Sigmoid colon (tissue), 7 donors: ENCODE results near the gene TNNI3K. TPM values are rescaled to one million over a fixed set of nuclear protein-coding genes. Genes with fewer than 3 reads are reported as not detected.

ENCODE experiments used
- DNase-seq: peaks from one replicate; pipeline ENCODE4 v3.0.0-alpha.2; 2019
- H3K27ac ChIP-seq, 4 donors: fragments of 200-600 bp; sonication (generic); one replicate each; pipeline ENCODE4 v1.5.1; 2016 to 2019; ENCODE audit warnings: mild to moderate bottlenecking in 1 of 4
- H3K27me3 ChIP-seq, 3 donors: fragments of 200-600 bp; sonication (generic); one replicate each; pipeline ENCODE4 v1.5.1; 2019; ENCODE audit warnings: mild to moderate bottlenecking in 1 of 3
- H3K36me3 ChIP-seq, 4 donors: fragments of 200-600 bp; sonication (generic); one replicate each; pipeline ENCODE4 v1.5.1; 2016 to 2019
- H3K4me1 ChIP-seq, 4 donors: fragments of 200-600 bp; sonication (generic); one replicate each; pipeline ENCODE4 v1.5.1; 2017 to 2019
- H3K4me3 ChIP-seq, 4 donors: fragments of 200-600 bp; sonication (generic); one replicate each; pipeline ENCODE4 v1.5.1; 2017 to 2019; ENCODE audit warnings: mild to moderate bottlenecking in 2 of 4, moderate library complexity in 1 of 4
- H3K9me3 ChIP-seq, 4 donors: fragments of 200-600 bp in 3 of 4; sonication (generic) in 3 of 4; one replicate each; pipeline versions ENCODE4 v1.5.1 to v1.6.1; 2013 to 2019
- EP300 ChIP-seq, 4 donors: sonication (generic); formaldehyde crosslinking; IDR thresholded peaks; one replicate each; pipeline ENCODE4 v1.6.1; 2017; ENCODE audit warnings: antibody characterized with exemption in 4 of 4
- POLR2A ChIP-seq, 2 donors: fragments of 450-650 bp; IDR thresholded peaks; one replicate each; pipeline ENCODE4 v1.6.1; 2016; ENCODE audit warnings: antibody characterized with exemption in 2 of 2, mild to moderate bottlenecking in 2 of 2, moderate library complexity in 2 of 2
- POLR2AphosphoS5 ChIP-seq, 4 donors: sonication (generic); formaldehyde crosslinking; IDR thresholded peaks; one replicate each; pipeline ENCODE4 v1.6.1; 2017; ENCODE audit warnings: antibody characterized with exemption in 4 of 4
- WGBS, 2 donors: extraction: QIAGEN DNeasy Blood & Tissue Kit; methylation state at CpG; one replicate each; pipeline ENCODE4 v1.1.7; 2013; 5-methylcytosine and 5-hydroxymethylcytosine counted together
- intact Hi-C: fragments of 100-400 bp; cut with DNase I; formaldehyde crosslinking; loops from one replicate; pipeline ENCODE4 v1.15.1; 2023
- polyA plus RNA-seq, 3 donors: library from polyadenylated mRNA; stranded (reverse); fragments of 200-250 nt; gene quantifications; one replicate each; pipeline ENCODE4 v1.2.3, GENCODE V29; 2013
- total RNA-seq, 4 donors: library from RNA; depleted of rRNA; stranded (reverse); fragments of >200 nt; gene quantifications; one replicate each; pipeline ENCODE4 v1.1.0, GENCODE V29; 2016
- TF ChIP-seq, protein P1 (sequence below), 4 experiments: fragments of 450-650 bp in 3 of 4; fragments of 200-600 bp in 1 of 4; IDR thresholded peaks; one replicate each; pipeline ENCODE4 v1.5.1; 2016 to 2019; ENCODE audit warnings: antibody characterized with exemption in 4 of 4, mild to moderate bottlenecking in 3 of 4, moderate library complexity in 2 of 4
- donor health status: healthy with polysubstance abuse.
- donor health status: Bipolar disorder and iron deficiency.
- donor health status: healthy.

Gene TNNI3K
- total and polyA plus RNA-seq, 7 donors: 0.45 to 6.9 (median 3.8) TPM; not detected in 1

DNA sequence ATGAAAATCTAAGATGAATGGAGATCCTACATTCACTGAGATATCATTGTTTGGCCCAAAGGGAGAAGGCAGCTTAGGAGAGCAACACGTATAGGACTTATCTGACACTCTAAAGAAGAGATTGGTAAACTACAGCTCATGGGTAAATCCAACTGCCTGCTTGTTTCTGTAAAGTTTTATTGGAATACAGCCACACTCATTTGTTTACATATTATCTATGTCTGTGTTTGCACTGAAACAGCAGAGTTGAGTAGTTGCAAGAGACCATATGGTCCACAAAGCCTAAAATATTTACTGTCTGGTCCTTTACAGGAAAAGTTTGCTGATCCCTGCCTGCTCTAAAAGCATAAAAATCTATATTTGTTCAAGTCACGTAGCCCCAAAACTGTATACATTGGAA, 291.5 kb downstream of the TNNI3K start:
- intact Hi-C loops: no loop called here
- no peak for DNase-seq

DNA sequence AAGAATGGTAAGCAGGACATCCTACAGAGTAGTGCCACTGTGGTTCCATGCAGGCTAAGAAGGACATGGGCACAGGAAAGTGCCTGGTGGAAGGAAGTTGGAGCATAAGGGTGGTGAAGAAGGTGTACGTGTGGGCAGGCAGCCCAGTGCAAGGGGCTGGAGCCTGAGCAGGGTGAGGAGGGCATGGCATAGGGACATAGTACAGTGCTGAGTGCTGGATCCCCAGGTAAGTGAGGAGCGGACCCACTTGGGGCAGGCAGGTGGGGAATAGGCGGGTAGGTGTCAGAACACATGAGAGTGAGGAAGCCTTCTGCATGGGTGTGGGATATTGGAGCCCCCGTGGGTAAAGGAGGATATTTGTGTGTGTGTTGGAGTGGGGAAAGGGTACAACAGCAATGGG, 292.9 kb downstream of the TNNI3K start:
- H3K36me3 ChIP-seq: no peaks in the 10 kb centered on the region
- no peaks in the 10 kb centered on the region for H3K9me3 ChIP-seq
- no peak overlapping the region for H3K27ac ChIP-seq
- intact Hi-C loops: no loop called here
- no peaks in the 10 kb centered on the region for H3K4me1 ChIP-seq
- H3K4me3 ChIP-seq: no peak overlapping the region
- 87 to 89% methylated on average over 4 of the region's 4 CpGs for WGBS, 2 donors
- no peaks in the 10 kb centered on the region for H3K27me3 ChIP-seq
- DNase-seq: no peak
- no peak for TF ChIP-seq POLR2AphosphoS5 (IDR thresholded peaks at IDR 0.05)
- TF ChIP-seq POLR2A (IDR thresholded peaks at IDR 0.05): no peak

More for the DNA sequence above, 291.5 kb downstream of the TNNI3K start:
- Histone ChIP-seq H3K4me3 (no peak overlapping the region), H3K9me3 (no peaks in the 10 kb centered on the region), H3K36me3 (no peaks in the 10 kb centered on the region), H3K4me1 (no peaks in the 10 kb centered on the region), H3K27ac (no peak overlapping the region), H3K27me3 (no peaks in the 10 kb centered on the region)
- TF ChIP-seq, protein P1, sequence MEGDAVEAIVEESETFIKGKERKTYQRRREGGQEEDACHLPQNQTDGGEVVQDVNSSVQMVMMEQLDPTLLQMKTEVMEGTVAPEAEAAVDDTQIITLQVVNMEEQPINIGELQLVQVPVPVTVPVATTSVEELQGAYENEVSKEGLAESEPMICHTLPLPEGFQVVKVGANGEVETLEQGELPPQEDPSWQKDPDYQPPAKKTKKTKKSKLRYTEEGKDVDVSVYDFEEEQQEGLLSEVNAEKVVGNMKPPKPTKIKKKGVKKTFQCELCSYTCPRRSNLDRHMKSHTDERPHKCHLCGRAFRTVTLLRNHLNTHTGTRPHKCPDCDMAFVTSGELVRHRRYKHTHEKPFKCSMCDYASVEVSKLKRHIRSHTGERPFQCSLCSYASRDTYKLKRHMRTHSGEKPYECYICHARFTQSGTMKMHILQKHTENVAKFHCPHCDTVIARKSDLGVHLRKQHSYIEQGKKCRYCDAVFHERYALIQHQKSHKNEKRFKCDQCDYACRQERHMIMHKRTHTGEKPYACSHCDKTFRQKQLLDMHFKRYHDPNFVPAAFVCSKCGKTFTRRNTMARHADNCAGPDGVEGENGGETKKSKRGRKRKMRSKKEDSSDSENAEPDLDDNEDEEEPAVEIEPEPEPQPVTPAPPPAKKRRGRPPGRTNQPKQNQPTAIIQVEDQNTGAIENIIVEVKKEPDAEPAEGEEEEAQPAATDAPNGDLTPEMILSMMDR (IDR thresholded peaks at IDR 0.05): no peak
- TF ChIP-seq POLR2AphosphoS5 (IDR thresholded peaks at IDR 0.05): no peak
- no peak for TF ChIP-seq POLR2A (IDR thresholded peaks at IDR 0.05)
- TF ChIP-seq EP300 (IDR thresholded peaks at IDR 0.05): no peak
- 18 to 46% methylated on average over 2 of the region's 2 CpGs for WGBS, 2 donors

DNA sequence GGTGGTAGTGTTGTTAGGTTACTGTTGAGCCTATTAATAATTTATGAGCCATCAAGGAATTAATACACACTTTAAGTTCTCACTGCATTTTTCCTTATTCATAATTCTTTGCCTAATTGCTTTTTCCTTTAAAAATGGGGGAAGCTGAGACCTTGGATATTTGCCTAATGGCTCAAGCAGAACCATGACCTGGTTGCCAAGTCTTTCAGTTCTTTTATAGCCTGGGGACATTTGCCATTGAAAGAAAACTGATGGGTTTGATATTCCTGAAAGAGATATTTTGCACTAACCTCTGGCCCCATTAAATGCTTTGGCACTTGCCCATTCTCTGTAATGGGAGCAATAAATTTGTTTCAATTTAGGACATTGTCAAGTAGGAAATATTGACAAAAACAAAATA, 295.7 kb downstream of the TNNI3K start:
- Histone ChIP-seq H3K27ac (no peak overlapping the region), H3K4me1 (no peaks in the 10 kb centered on the region), H3K9me3 (no peaks in the 10 kb centered on the region), H3K36me3 (no peaks in the 10 kb centered on the region), H3K4me3 (no peak overlapping the region), H3K27me3 (no peaks in the 10 kb centered on the region)
- intact Hi-C loops: no loop called here
- TF ChIP-seq, protein P1 (IDR thresholded peaks at IDR 0.05): no peak
- no peak for TF ChIP-seq POLR2AphosphoS5 (IDR thresholded peaks at IDR 0.05)
- no peak for TF ChIP-seq EP300 (IDR thresholded peaks at IDR 0.05)
- TF ChIP-seq POLR2A (IDR thresholded peaks at IDR 0.05): no peak
- no peak for DNase-seq

DNA sequence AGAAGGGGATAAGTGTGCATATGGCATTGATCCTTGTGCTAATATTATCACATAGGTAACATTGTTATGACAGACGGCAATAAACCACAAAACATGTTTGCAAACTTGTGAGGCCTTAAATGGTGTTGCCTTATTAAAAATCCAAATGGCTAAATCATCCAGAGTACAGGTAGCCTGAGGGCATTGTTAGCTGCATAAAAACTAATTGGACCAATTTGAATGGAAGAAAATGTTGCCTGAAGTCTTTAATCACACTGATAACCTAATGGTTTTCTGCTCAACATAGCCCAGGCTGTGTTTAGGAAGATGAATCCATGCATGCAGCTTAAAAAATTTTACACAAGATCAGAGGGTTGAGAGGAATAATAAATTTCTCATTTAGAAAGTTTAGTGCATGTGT, 296.6 kb downstream of the TNNI3K start:
- no peak overlapping the region for H3K4me3 ChIP-seq
- H3K27me3 ChIP-seq: no peaks in the 10 kb centered on the region
- H3K27ac ChIP-seq: no peak overlapping the region
- TF ChIP-seq EP300 (IDR thresholded peaks at IDR 0.05): no peak
- TF ChIP-seq POLR2A (IDR thresholded peaks at IDR 0.05): no peak
- TF ChIP-seq, protein P1 (IDR thresholded peaks at IDR 0.05): no peak
- no peak for TF ChIP-seq POLR2AphosphoS5 (IDR thresholded peaks at IDR 0.05)
- no peaks in the 10 kb centered on the region for H3K4me1 ChIP-seq
- no peaks in the 10 kb centered on the region for H3K9me3 ChIP-seq
- 52 to 66% methylated on average over 1 of the region's 1 CpG for WGBS, 2 donors
- H3K36me3 ChIP-seq: no peaks in the 10 kb centered on the region
- intact Hi-C loops: no loop called here
- DNase-seq: no peak

DNA sequence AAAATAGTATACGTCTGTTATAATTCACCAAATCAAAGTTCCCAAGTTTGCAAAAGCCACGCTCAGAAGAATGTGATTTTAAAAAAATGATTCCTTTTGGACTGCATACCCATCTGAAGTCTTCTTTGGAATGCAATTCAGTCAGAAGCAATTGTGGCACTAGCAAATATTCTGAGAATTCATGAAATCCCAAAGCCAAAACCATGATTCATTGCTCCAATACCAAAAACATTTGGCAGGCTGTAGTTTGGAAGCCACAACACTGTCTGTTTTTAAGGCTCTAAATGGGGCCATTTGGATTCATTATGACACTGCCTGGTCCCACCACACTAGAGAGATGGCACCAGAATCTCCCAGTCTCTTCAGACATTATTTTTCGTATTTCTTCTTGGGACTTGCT, 299.1 kb downstream of the TNNI3K start:
- Histone ChIP-seq H3K9me3 (no peaks in the 10 kb centered on the region), H3K4me1 (no peaks in the 10 kb centered on the region), H3K36me3 (no peaks in the 10 kb centered on the region), H3K4me3 (no peak overlapping the region), H3K27ac (no peak overlapping the region), H3K27me3 (no peaks in the 10 kb centered on the region)
- WGBS, 2 donors: 83 to 85% methylated on average over 3 of the region's 3 CpGs
- TF ChIP-seq POLR2AphosphoS5 (IDR thresholded peaks at IDR 0.05) (no peak), POLR2A (IDR thresholded peaks at IDR 0.05) (no peak), EP300 (IDR thresholded peaks at IDR 0.05) (no peak)
- TF ChIP-seq, protein P1 (IDR thresholded peaks at IDR 0.05): no peak
- intact Hi-C loops: no loop called here
- no peak for DNase-seq
